NB4 (cell line): ENCODE results near the gene AADAT.

Source experiments
- CTCF ChIP-seq: IDR thresholded peaks from one replicate; pipeline ENCODE4 v1.5.1; 2012; ENCODE audit warnings: low read depth, low read length
- MAX ChIP-seq: IDR thresholded peaks from 2 replicates; pipeline ENCODE4 v1.6.1; 2011; ENCODE audit warnings: low read depth, low read length
- MYC ChIP-seq: IDR thresholded peaks from 2 replicates; pipeline ENCODE4 v1.6.1; 2011; ENCODE audit warnings: low read depth, low read length
- POLR2A ChIP-seq: IDR thresholded peaks from 2 replicates; pipeline ENCODE4 v1.6.1; 2011; ENCODE audit warnings: mild to moderate bottlenecking; ENCODE audit not compliant: insufficient read length; ENCODE audit errors: extremely low read depth

- TF ChIP-seq CTCF, result no peak
- no peak for TF ChIP-seq POLR2A
- no peak for TF ChIP-seq MAX
- no peak for TF ChIP-seq MYC
Observed at GRCh38 chr4:170110285-170110672, 20.5 kb upstream of the AADAT start.
